H9 (cell line): Measurements from ENCODE around the gene EEF1AKMT2. TPM values are rescaled to one million over a fixed set of nuclear protein-coding genes. Genes with fewer than 3 reads are reported as not detected.

Source experiments
- DNase-seq: peaks from one replicate; pipeline ENCODE4 v3.0.0-alpha.2; 2017
- H2AFZ ChIP-seq: one replicate; pipeline ENCODE4 v1.6.1; 2013; ENCODE audit warnings: mild to moderate bottlenecking, low read length, control low read depth, moderate library complexity
- H2AK5ac ChIP-seq: 2 replicates; pipeline ENCODE4 v1.6.1; 2013; ENCODE audit warnings: low read length, control low read depth, mixed read lengths; ENCODE audit not compliant: insufficient read length
- H2BK120ac ChIP-seq: one replicate; pipeline ENCODE4 v1.6.1; 2013; ENCODE audit warnings: low read depth, mild to moderate bottlenecking, low read length, control low read depth, inconsistent platforms; ENCODE audit not compliant: poor library complexity, severe bottlenecking
- H2BK12ac ChIP-seq: 2 replicates; pipeline ENCODE4 v1.6.1; 2013; ENCODE audit warnings: low read length, control low read depth, mixed read lengths, low read depth; ENCODE audit not compliant: insufficient read length
- H2BK15ac ChIP-seq: 2 replicates; pipeline ENCODE4 v1.6.1; 2013; ENCODE audit warnings: low read depth, low read length, control low read depth
- H2BK20ac ChIP-seq: one replicate; pipeline ENCODE4 v1.6.1; 2013; ENCODE audit warnings: low read depth, mild to moderate bottlenecking, low read length, control low read depth, inconsistent platforms; ENCODE audit not compliant: poor library complexity, severe bottlenecking
- H2BK5ac ChIP-seq: 2 replicates; pipeline ENCODE4 v1.6.1; 2013; ENCODE audit warnings: low read length, control low read depth, mixed read lengths; ENCODE audit not compliant: insufficient read length
- H3K14ac ChIP-seq: 2 replicates; pipeline ENCODE4 v1.6.1; 2013; ENCODE audit warnings: low read length, control low read depth; ENCODE audit not compliant: insufficient read depth
- H3K18ac ChIP-seq: 2 replicates; pipeline ENCODE4 v1.6.1; 2013; ENCODE audit warnings: low read depth, mild to moderate bottlenecking, mixed read lengths, low read length, control low read depth; ENCODE audit not compliant: insufficient read length
- H3K23ac ChIP-seq: 2 replicates; pipeline ENCODE4 v1.6.1; 2013; ENCODE audit warnings: low read length, control low read depth, mixed read lengths, low read depth; ENCODE audit not compliant: insufficient read length
- H3K23me2 ChIP-seq: 2 replicates; pipeline ENCODE4 v1.6.1; 2013; ENCODE audit warnings: low read depth, mild to moderate bottlenecking, mixed read lengths, low read length, control low read depth; ENCODE audit not compliant: insufficient read length, poor library complexity, severe bottlenecking
- H3K27ac ChIP-seq: 2 replicates; pipeline ENCODE4 v1.5.1; 2013; ENCODE audit warnings: low read length, control low read depth, mixed read lengths, low read depth; ENCODE audit not compliant: insufficient read length
- H3K27me3 ChIP-seq: 2 replicates; pipeline ENCODE4 v1.6.1; 2013; ENCODE audit warnings: low read length, control low read depth, inconsistent platforms; ENCODE audit not compliant: insufficient read depth
- H3K4ac ChIP-seq: 2 replicates; pipeline ENCODE4 v1.6.1; 2013; ENCODE audit warnings: low read depth, mild to moderate bottlenecking, control low read depth, inconsistent platforms, low read length, moderate library complexity
- H3K4me1 ChIP-seq: 2 replicates; pipeline ENCODE4 v1.6.1; 2013; ENCODE audit warnings: low read length, control low read depth, inconsistent platforms; ENCODE audit not compliant: insufficient read depth
- H3K4me2 ChIP-seq: 2 replicates; pipeline ENCODE4 v1.6.1; 2013; ENCODE audit warnings: low read length, control low read depth, mixed read lengths; ENCODE audit not compliant: insufficient read length, insufficient read depth
- H3K56ac ChIP-seq: 2 replicates; pipeline ENCODE4 v1.6.1; 2013; ENCODE audit warnings: low read depth, mild to moderate bottlenecking, mixed read lengths, low read length, control low read depth; ENCODE audit not compliant: insufficient read length
- H3K79me1 ChIP-seq: 2 replicates; pipeline ENCODE4 v1.6.1; 2013; ENCODE audit warnings: low read depth, mild to moderate bottlenecking, moderate library complexity, low read length, control low read depth, inconsistent platforms; ENCODE audit not compliant: insufficient read depth, poor library complexity, severe bottlenecking
- H3K79me2 ChIP-seq: 2 replicates; pipeline ENCODE4 v1.6.1; 2013; ENCODE audit warnings: low read length, control low read depth, inconsistent platforms; ENCODE audit not compliant: insufficient read depth
- H3K9ac ChIP-seq: 2 replicates; pipeline ENCODE4 v1.6.1; 2013; ENCODE audit warnings: low read length, control low read depth, mixed read lengths; ENCODE audit not compliant: insufficient read length; ENCODE audit errors: extremely low read depth
- H3K9me3 ChIP-seq: one replicate; pipeline ENCODE4 v1.6.1; 2013; ENCODE audit warnings: low read depth, low read length, inconsistent platforms; ENCODE audit not compliant: control insufficient read depth
- H3T11ph ChIP-seq: one replicate; pipeline ENCODE4 v1.6.1; 2013; ENCODE audit warnings: mild to moderate bottlenecking, low read length, control low read depth, inconsistent platforms
- H4K20me1 ChIP-seq: one replicate; pipeline ENCODE4 v1.6.1; 2013; ENCODE audit not compliant: control insufficient read depth, insufficient read length, insufficient read depth
- H4K5ac ChIP-seq: 2 replicates; pipeline ENCODE4 v1.6.1; 2013; ENCODE audit warnings: low read depth, mild to moderate bottlenecking, mixed read lengths, low read length, control low read depth; ENCODE audit not compliant: insufficient read length
- H4K8ac ChIP-seq: replicated peaks from 2 replicates; pipeline ENCODE4 v1.6.1; 2013; ENCODE audit warnings: low read length, control low read depth, mixed read lengths, low read depth; ENCODE audit not compliant: insufficient read length
- H4K91ac ChIP-seq: 2 replicates; pipeline ENCODE4 v1.6.1; 2013; ENCODE audit warnings: low read depth, mild to moderate bottlenecking, moderate library complexity, mixed read lengths, low read length, control low read depth; ENCODE audit not compliant: insufficient read length
- H3K27ac Mint-ChIP-seq, 3 experiments: 2 replicates in 2 of 3; 3 replicates in 1 of 3; pipeline ENCODE4 v1.8.0; 2020 to 2021; ENCODE audit warnings: mixed read lengths in 3 of 3, mild to moderate bottlenecking in 1 of 3, moderate library complexity in 1 of 3
- H3K27me3 Mint-ChIP-seq: 2 replicates; pipeline ENCODE4 v1.8.0; 2021; ENCODE audit warnings: low read depth, mild to moderate bottlenecking, moderate library complexity, mixed read lengths
- H3K36me3 Mint-ChIP-seq, 3 experiments: 2 replicates in 2 of 3; 3 replicates in 1 of 3; pipeline ENCODE4 v1.8.0; 2020 to 2021; ENCODE audit warnings: low read depth in 3 of 3, mixed read lengths in 3 of 3; ENCODE audit not compliant: insufficient read depth in 1 of 3
- H3K4me1 Mint-ChIP-seq, 2 experiments: 2 replicates each; pipeline ENCODE4 v1.8.0; 2020; ENCODE audit warnings: mixed read lengths in 2 of 2
- H3K4me3 Mint-ChIP-seq, 2 experiments: 2 replicates in 1 of 2; 3 replicates in 1 of 2; pipeline ENCODE4 v1.8.0; 2020 to 2021; ENCODE audit warnings: mild to moderate bottlenecking in 2 of 2, mixed read lengths in 2 of 2, moderate library complexity in 1 of 2
- H3K9me3 Mint-ChIP-seq, 2 experiments: 2 replicates in 1 of 2; 3 replicates in 1 of 2; pipeline ENCODE4 v1.8.0; 2020; ENCODE audit warnings: mild to moderate bottlenecking in 2 of 2, mixed read lengths in 2 of 2, moderate library complexity in 1 of 2
- WGBS: extraction: QIAGEN DNeasy Blood & Tissue Kit; methylation state at CpG from one replicate; pipeline ENCODE4 v1.1.7; 2013; ENCODE audit warnings: missing lambda C conversion rate, low lambda C conversion rate, mixed read lengths; ENCODE audit not compliant: insufficient read length; ENCODE audit errors: extremely low coverage; 5-methylcytosine and 5-hydroxymethylcytosine counted together
- total RNA-seq: library from RNA; stranded (reverse); gene quantifications from 2 replicates; pipeline ENCODE4 v1.2.1, GENCODE V29; 2021
- TF ChIP-seq, protein P1 (sequence below): fragments of 200-600 bp; sonication (generic); conservative IDR thresholded peaks from 3 replicates; pipeline ENCODE4 v1.8.0; 2021; ENCODE audit warnings: antibody characterized with exemption, mild to moderate bottlenecking

EEF1AKMT2 gene
- total RNA-seq, 1 experiment from 2014 or later: 19.0 TPM

DNA sequence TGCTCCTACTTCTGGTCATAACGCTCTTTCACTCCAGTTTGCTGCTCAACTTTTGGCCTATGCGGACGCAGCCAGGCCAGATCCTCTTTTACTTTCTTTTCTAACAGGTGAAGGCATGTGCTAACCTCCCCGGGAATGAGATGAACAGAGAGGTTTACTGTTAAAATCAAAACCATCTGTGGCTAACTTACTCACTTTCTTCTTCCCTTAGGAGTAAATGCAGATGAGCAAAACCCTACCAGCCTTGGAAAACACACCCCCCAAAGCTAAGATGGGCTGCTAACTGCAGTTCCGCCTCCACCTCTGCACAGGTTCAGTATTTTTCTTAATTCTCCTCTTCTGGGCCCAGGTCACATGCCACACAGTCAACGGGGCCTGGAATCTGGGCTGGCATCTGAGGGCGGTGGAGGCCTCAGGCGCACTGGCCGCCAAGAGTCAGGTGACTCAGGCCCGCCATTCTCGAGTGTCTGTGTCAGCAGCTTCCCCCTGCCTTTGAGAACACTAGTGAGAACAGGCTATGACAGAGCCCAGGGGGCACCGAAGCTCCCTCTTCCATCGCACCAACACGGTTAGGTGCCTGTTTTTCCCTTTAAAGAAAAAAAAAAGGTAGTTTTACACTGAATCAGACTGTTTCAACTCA lies 58.6 kb downstream of the EEF1AKMT2 start:
- Mint-ChIP-seq H3K4me1 (peaks cover 30 to 38% of the 10 kb centered on the region in 2 experiments), H3K27me3 (peaks cover 1% of the 10 kb centered on the region), H3K9me3 (no peaks in the 10 kb centered on the region; a peak in 1 of 5 replicates), H3K36me3 (peaks cover 0 to 5% (median 2%) of the 10 kb centered on the region in 3 experiments; a peak in 5 of 7 replicates), H3K27ac (0 out of 7 replicates have a peak overlapping the region, but pooled peaks of 1 of the 3 experiments have one; percentile 5), H3K4me3 (no peak overlapping the region)
- Histone ChIP-seq H4K8ac (no peak overlapping the region), H2BK12ac (no peak overlapping the region), H3K9me3 (no peaks in the 10 kb centered on the region), H3K18ac (no peak overlapping the region), H2BK5ac (no peak overlapping the region), H3K27me3 (no peaks in the 10 kb centered on the region), H3K4me1 (peaks cover 2% of the 10 kb centered on the region; the same call in 1 of the 2 replicates), H3K23me2 (no peaks in the 10 kb centered on the region), H2BK15ac (no peak overlapping the region), H3K9ac (no peak overlapping the region), H3K4ac (no peak overlapping the region), H2AFZ (no peak overlapping the region), H4K20me1 (peaks cover 2% of the 10 kb centered on the region), H3K23ac (no peak overlapping the region), H3K79me1 (no peaks in the 10 kb centered on the region), H4K5ac (no peak overlapping the region), H3K4me2 (no peak overlapping the region), H3K79me2 (no peaks in the 10 kb centered on the region; the same call in 1 of the 2 replicates), H3T11ph (no peak overlapping the region), H2BK20ac (no peak overlapping the region), H2AK5ac (no peak overlapping the region), H3K56ac (no peak overlapping the region), H3K14ac (peak overlapping the region; percentile 20; the same call in 1 of the 2 replicates), H3K27ac (no peak overlapping the region), H2BK120ac (no peak overlapping the region), H4K91ac (no peak overlapping the region)
- DNase-seq: peak; percentile 21
- TF ChIP-seq, protein P1, sequence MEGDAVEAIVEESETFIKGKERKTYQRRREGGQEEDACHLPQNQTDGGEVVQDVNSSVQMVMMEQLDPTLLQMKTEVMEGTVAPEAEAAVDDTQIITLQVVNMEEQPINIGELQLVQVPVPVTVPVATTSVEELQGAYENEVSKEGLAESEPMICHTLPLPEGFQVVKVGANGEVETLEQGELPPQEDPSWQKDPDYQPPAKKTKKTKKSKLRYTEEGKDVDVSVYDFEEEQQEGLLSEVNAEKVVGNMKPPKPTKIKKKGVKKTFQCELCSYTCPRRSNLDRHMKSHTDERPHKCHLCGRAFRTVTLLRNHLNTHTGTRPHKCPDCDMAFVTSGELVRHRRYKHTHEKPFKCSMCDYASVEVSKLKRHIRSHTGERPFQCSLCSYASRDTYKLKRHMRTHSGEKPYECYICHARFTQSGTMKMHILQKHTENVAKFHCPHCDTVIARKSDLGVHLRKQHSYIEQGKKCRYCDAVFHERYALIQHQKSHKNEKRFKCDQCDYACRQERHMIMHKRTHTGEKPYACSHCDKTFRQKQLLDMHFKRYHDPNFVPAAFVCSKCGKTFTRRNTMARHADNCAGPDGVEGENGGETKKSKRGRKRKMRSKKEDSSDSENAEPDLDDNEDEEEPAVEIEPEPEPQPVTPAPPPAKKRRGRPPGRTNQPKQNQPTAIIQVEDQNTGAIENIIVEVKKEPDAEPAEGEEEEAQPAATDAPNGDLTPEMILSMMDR: no peak
- WGBS: no CpG with 5 or more reads among the region's 14 CpGs
